ENCODE measurements around the gene CHCHD6.

CHCHD6 gene

DNA sequence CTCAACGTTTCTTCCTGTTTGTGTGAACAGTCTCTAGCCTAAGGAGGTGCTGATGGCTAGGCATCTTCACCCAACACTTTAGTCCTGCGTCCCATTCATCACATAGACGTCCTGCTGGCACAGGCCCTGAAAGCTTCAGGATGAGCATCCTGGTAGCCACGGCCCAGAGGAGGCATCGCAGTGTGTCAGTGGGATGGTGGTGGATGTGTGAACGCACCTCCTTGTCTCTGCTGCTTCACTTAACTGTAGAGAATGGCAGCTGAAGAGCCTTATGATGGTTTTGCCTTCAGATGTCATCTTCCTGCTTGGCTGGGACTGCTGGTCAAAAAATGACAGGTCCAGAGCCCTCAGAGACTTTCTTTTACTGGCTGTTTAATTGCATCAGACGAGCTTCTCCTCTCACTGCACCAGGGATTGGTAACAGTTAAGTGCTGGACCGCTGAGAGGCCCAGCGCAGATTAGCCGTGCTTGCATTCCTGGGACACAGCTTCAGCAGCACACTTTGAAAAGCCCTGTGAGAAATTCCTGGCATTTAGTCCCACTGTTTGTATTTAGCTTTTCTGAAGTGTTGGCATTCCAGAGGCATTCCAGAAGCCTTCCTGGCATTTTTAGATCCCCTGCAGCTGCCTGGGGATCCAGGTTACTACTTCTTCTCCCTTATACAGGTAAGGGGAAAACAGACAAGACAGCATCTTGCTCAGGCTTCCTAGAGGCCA, 146.5 kb downstream of the CHCHD6 start:
- H3K27me3 ChIP-seq (ENCODE audit: low read depth, low read length), result no peaks in the 10 kb centered on the region
- TF ChIP-seq EZH2phosphoT487 (IDR thresholded peaks at IDR 0.05; ENCODE audit: low read depth), result no peak
- TF ChIP-seq, protein P1, sequence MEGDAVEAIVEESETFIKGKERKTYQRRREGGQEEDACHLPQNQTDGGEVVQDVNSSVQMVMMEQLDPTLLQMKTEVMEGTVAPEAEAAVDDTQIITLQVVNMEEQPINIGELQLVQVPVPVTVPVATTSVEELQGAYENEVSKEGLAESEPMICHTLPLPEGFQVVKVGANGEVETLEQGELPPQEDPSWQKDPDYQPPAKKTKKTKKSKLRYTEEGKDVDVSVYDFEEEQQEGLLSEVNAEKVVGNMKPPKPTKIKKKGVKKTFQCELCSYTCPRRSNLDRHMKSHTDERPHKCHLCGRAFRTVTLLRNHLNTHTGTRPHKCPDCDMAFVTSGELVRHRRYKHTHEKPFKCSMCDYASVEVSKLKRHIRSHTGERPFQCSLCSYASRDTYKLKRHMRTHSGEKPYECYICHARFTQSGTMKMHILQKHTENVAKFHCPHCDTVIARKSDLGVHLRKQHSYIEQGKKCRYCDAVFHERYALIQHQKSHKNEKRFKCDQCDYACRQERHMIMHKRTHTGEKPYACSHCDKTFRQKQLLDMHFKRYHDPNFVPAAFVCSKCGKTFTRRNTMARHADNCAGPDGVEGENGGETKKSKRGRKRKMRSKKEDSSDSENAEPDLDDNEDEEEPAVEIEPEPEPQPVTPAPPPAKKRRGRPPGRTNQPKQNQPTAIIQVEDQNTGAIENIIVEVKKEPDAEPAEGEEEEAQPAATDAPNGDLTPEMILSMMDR (IDR thresholded peaks at IDR 0.05; ENCODE audit: low read depth, low read length), result no peak
- H3K4me3 ChIP-seq (ENCODE audit: low read length), result no peak overlapping the region
- no peak overlapping the region for H3K4me2 ChIP-seq (ENCODE audit: low read length)
- no peaks in the 10 kb centered on the region for H3K9me3 ChIP-seq (ENCODE audit: insufficient read depth, low read length)
- no peak overlapping the region for H3K27ac ChIP-seq (ENCODE audit: low read length)
- no peaks in the 10 kb centered on the region for H3K79me2 ChIP-seq (ENCODE audit: low read length)
- no peaks in the 10 kb centered on the region for H3K4me1 ChIP-seq (ENCODE audit: low read length)
- no peak overlapping the region for H3K9ac ChIP-seq (ENCODE audit: low read length)
- no peaks in the 10 kb centered on the region for H4K20me1 ChIP-seq (ENCODE audit: insufficient read depth, low read length)
- no peaks in the 10 kb centered on the region for H3K36me3 ChIP-seq (replicated peaks; ENCODE audit: low read depth, low read length)
- H2AFZ ChIP-seq (ENCODE audit: low read depth, low read length), result no peak overlapping the region

GRCh38 chr3:126851382-126851781, 147.3 kb downstream of the CHCHD6 start:
- Histone ChIP-seq H2AFZ (ENCODE audit: low read depth, low read length) (no peak overlapping the region), H3K9ac (ENCODE audit: low read length) (no peak overlapping the region), H3K4me1 (ENCODE audit: low read length) (no peaks in the 10 kb centered on the region), H3K27me3 (ENCODE audit: low read depth, low read length) (no peaks in the 10 kb centered on the region), H3K4me3 (ENCODE audit: low read length) (no peak overlapping the region), H3K4me2 (ENCODE audit: low read length) (no peak overlapping the region), H3K79me2 (ENCODE audit: low read length) (no peaks in the 10 kb centered on the region), H3K27ac (ENCODE audit: low read length) (no peak overlapping the region), H3K9me3 (ENCODE audit: insufficient read depth, low read length) (no peaks in the 10 kb centered on the region), H4K20me1 (ENCODE audit: insufficient read depth, low read length) (no peaks in the 10 kb centered on the region), H3K36me3 (replicated peaks; ENCODE audit: low read depth, low read length) (no peaks in the 10 kb centered on the region)
- TF ChIP-seq EZH2phosphoT487 (IDR thresholded peaks at IDR 0.05; ENCODE audit: low read depth), result no peak
- TF ChIP-seq, protein P1 (IDR thresholded peaks at IDR 0.05; ENCODE audit: low read depth, low read length), result no peak

DNA sequence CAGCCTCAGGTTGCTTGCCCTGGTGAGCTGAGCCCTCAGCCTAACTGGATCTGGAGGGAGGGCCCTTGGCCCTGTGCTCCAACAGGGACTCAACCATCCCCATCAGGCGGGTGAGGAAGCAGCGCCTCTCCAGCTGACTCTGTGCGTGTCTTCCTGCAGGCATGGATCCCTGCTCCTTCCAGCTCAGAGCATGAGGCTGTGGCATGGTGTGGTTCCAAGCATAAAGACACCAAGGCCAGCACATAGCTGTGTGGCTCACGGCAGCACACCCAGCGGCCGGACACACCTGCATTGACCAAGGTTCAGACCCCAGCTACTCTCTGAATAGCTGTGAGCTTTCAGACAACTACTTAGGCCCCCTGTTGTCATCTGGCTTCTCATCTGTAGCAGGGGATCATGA, 147.9 kb downstream of the CHCHD6 start:
- H3K27me3 ChIP-seq (ENCODE audit: low read depth, low read length), result no peaks in the 10 kb centered on the region
- H3K4me2 ChIP-seq (ENCODE audit: low read length), result no peak overlapping the region
- no peaks in the 10 kb centered on the region for H3K79me2 ChIP-seq (ENCODE audit: low read length)
- H3K27ac ChIP-seq (ENCODE audit: low read length), result no peak overlapping the region
- no peak for TF ChIP-seq EZH2phosphoT487 (IDR thresholded peaks at IDR 0.05; ENCODE audit: low read depth)
- TF ChIP-seq, protein P1 (IDR thresholded peaks at IDR 0.05; ENCODE audit: low read depth, low read length), result no peak
- H4K20me1 ChIP-seq (ENCODE audit: insufficient read depth, low read length), result no peaks in the 10 kb centered on the region
- no peaks in the 10 kb centered on the region for H3K9me3 ChIP-seq (ENCODE audit: insufficient read depth, low read length)
- H3K36me3 ChIP-seq (replicated peaks; ENCODE audit: low read depth, low read length), result no peaks in the 10 kb centered on the region
- no peak overlapping the region for H3K4me3 ChIP-seq (ENCODE audit: low read length)
- no peak overlapping the region for H2AFZ ChIP-seq (ENCODE audit: low read depth, low read length)
- H3K4me1 ChIP-seq (ENCODE audit: low read length), result no peaks in the 10 kb centered on the region
- H3K9ac ChIP-seq (ENCODE audit: low read length), result no peak overlapping the region

DNA sequence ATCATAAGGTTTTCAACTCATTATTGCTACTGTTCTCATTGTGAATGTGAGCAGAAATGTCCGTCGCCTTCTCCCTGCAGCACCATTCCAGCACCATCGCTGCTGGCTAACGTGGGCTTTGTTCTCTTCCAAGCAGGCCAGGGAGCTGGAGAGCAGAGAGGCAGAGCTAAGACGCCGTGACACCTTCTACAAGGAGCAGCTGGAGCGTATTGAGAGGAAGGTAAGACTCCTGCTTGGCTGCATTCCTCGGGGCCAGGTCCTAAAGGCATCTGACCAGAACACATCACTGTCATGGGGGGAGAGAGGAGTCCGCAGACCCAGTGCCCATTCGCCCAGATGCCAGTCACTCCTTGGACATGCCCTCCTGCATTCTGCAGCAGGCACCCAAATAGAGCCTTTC, 148.5 kb downstream of the CHCHD6 start:
- H3K79me2 ChIP-seq (ENCODE audit: low read length), result no peaks in the 10 kb centered on the region
- no peaks in the 10 kb centered on the region for H3K9me3 ChIP-seq (ENCODE audit: insufficient read depth, low read length)
- no peaks in the 10 kb centered on the region for H3K36me3 ChIP-seq (replicated peaks; ENCODE audit: low read depth, low read length)
- H3K9ac ChIP-seq (ENCODE audit: low read length), result no peak overlapping the region
- no peak overlapping the region for H3K4me2 ChIP-seq (ENCODE audit: low read length)
- no peak overlapping the region for H3K27ac ChIP-seq (ENCODE audit: low read length)
- TF ChIP-seq, protein P1 (IDR thresholded peaks at IDR 0.05; ENCODE audit: low read depth, low read length), result no peak
- no peak for TF ChIP-seq EZH2phosphoT487 (IDR thresholded peaks at IDR 0.05; ENCODE audit: low read depth)
- no peaks in the 10 kb centered on the region for H4K20me1 ChIP-seq (ENCODE audit: insufficient read depth, low read length)
- H3K4me3 ChIP-seq (ENCODE audit: low read length), result no peak overlapping the region
- H3K4me1 ChIP-seq (ENCODE audit: low read length), result no peaks in the 10 kb centered on the region
- no peak overlapping the region for H2AFZ ChIP-seq (ENCODE audit: low read depth, low read length)
- no peaks in the 10 kb centered on the region for H3K27me3 ChIP-seq (ENCODE audit: low read depth, low read length)
